Common myeloid progenitor, CD34-positive (primary cell): ENCODE data around the gene SLC45A2.
"Not testable (repeated sequence)": the region's sequence is repeated elsewhere in the genome, so short reads cannot be mapped to it uniquely, and the experiment has no call there.

Experiments used
- CTCF ChIA-PET: fragments of 350-600 bp; sonication (Branson Sonifier 250); formaldehyde crosslinking; loops from one replicate; lab custom pipeline; 2021; ENCODE audit warnings: antibody characterized with exemption; lab: Charles Lee
- POLR2A ChIA-PET: fragments of 350-600 bp; sonication (Branson Sonifier 250); formaldehyde crosslinking; loops from one replicate; lab custom pipeline; 2021; ENCODE audit warnings: antibody characterized with exemption; lab: Charles Lee
- DNase-seq, 3 donors: peaks; one replicate each; pipeline versions ENCODE4 v3.0.0 to v3.0.0-alpha.2; 2013
- H3K27ac ChIP-seq, 2 experiments: 1 replicate in 1 of 2; 2 replicates in 1 of 2; pipeline ENCODE4 v1.7.0; 2013; ENCODE audit warnings: inconsistent platforms in 2 of 2, low read length in 2 of 2, mild to moderate bottlenecking in 2 of 2, low read depth in 1 of 2, moderate library complexity in 1 of 2; ENCODE audit not compliant: severe bottlenecking in 2 of 2, insufficient read depth in 1 of 2, poor library complexity in 1 of 2
- H3K27me3 ChIP-seq, 5 experiments: replicated peaks in 2 of 5; 1 replicate in 3 of 5; 2 replicates in 2 of 5; pipeline versions ENCODE4 v1.6.1 to v1.7.0; 2013; ENCODE audit warnings: low read length in 4 of 5, mild to moderate bottlenecking in 2 of 5, moderate library complexity in 2 of 5, inconsistent platforms in 1 of 5; ENCODE audit not compliant: insufficient read depth in 5 of 5, control insufficient read depth in 4 of 5
- H3K36me3 ChIP-seq, 4 experiments: 1 replicate in 2 of 4; 2 replicates in 2 of 4; pipeline versions ENCODE4 v1.6.1 to v1.7.0; 2013; ENCODE audit warnings: low read length in 3 of 4, control low read depth in 1 of 4, mild to moderate bottlenecking in 1 of 4; ENCODE audit not compliant: control insufficient read depth in 4 of 4, insufficient read depth in 4 of 4
- H3K4me1 ChIP-seq, 4 experiments: 1 replicate in 3 of 4; 2 replicates in 1 of 4; pipeline versions ENCODE4 v1.6.1 to v1.7.1; 2013; ENCODE audit warnings: low read length in 3 of 4, mild to moderate bottlenecking in 3 of 4, control low read depth in 1 of 4, inconsistent platforms in 1 of 4, moderate library complexity in 1 of 4; ENCODE audit not compliant: control insufficient read depth in 4 of 4, insufficient read depth in 4 of 4; ENCODE audit errors: control extremely low read depth in 1 of 4
- H3K4me3 ChIP-seq, 7 experiments: 1 replicate in 4 of 7; 2 replicates in 3 of 7; pipeline versions ENCODE4 v1.5.1 to v1.7.0; 2013; ENCODE audit warnings: mild to moderate bottlenecking in 7 of 7, low read length in 6 of 7, moderate library complexity in 6 of 7, inconsistent platforms in 2 of 7, low read depth in 2 of 7, control low read depth in 1 of 7; ENCODE audit not compliant: insufficient read depth in 4 of 7, control insufficient read depth in 1 of 7; ENCODE audit errors: extremely low read depth in 1 of 7
- H3K9me3 ChIP-seq, 5 experiments: 1 replicate in 4 of 5; 2 replicates in 1 of 5; pipeline versions ENCODE4 v1.6.1 to v1.7.1; 2013; ENCODE audit warnings: low read length in 4 of 5, mild to moderate bottlenecking in 2 of 5, inconsistent platforms in 1 of 5, low read depth in 1 of 5, moderate library complexity in 1 of 5; ENCODE audit not compliant: control insufficient read depth in 4 of 5, insufficient read depth in 2 of 5; ENCODE audit errors: control extremely low read depth in 1 of 5
- WGBS: methylation state at CpG from one replicate; pipeline ENCODE4 v1.1.5; 2013; ENCODE audit not compliant: insufficient coverage; 5-methylcytosine and 5-hydroxymethylcytosine counted together

The SLC45A2 gene

DNA sequence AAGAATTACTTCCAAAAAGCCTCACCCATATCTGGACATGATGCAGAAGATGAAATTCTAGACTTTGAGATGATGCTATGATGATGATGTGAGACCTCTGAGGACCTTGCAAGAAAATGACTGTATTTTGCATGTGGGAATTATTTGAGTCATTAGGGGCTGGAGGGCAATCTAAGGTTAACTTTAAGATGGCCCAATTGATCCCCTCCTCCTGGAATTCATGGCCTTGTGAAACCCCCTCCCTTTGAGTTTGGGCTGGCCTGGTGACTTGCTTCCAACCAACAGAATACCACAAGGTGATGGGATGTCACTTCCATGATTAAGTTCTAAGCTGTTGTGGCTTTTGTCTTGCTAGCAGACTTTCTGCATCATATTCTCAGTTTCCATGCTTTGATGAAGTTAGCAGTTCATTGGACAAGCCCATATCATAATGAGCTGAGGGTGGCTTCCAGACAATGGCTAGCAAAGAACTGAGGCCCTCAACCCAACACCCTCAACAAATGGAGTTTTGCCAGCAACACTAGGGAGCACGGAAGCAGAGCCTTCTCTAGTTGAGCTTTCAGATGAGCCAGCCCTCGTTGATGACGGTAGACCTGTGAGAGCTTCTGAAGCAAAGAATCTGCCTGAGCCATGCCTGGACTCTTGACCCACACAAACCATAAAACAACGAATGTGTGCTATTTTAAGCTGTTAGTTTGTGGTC, 30.8 kb upstream of the SLC45A2 start:
- H3K27me3 ChIP-seq, result no peaks in the 10 kb centered on the region
- DNase-seq, result no peak
- ChIA-PET CTCF (interaction anchor here (1.2 kb wide), 1 partner anchor 46 kb away, joined by 3 read pairs; no protein-coding TSS in a partner anchor), POLR2A (no interaction called here)
- H3K4me1 ChIP-seq, result no peaks in the 10 kb centered on the region
- H3K4me3 ChIP-seq, result no peak overlapping the region
- H3K27ac ChIP-seq, result no peak overlapping the region
- H3K9me3 ChIP-seq, result no peaks in the 10 kb centered on the region
- peaks cover 7 to 25% (median 12%) of the 10 kb centered on the region in 4 experiments for H3K36me3 ChIP-seq
- 100% methylated on average over 1 of the region's 4 CpGs for WGBS

DNA sequence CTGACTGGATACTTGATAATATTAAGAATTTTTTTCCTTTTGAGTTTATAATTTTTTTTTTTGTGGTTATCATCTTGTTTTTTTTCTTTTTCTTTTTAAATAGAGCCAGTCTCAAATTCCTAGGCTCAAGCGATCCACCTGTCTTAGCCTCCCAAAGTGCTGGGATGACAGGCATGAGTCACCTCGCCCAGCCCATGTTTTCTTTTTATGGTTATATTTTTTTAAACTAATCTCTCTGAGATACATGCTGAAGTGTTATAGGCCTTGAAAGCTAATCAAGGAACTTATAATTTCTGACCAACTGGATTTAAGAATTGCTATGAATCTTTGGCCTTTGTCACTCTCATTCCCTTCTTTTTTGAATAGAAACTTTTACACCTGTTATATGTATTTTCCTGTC, 30.1 kb upstream of the SLC45A2 start:
- WGBS, result no CpG with 5 or more reads among the region's 2 CpGs
- H3K27ac ChIP-seq, result no peak overlapping the region
- peaks cover 5 to 18% (median 9%) of the 10 kb centered on the region in 4 experiments for H3K36me3 ChIP-seq
- H3K27me3 ChIP-seq, result no peaks in the 10 kb centered on the region
- no peak for DNase-seq
- no peak overlapping the region for H3K4me3 ChIP-seq
- CTCF ChIA-PET, result interaction anchor here (1.2 kb wide), 1 partner anchor 45 kb away, joined by 3 read pairs; no protein-coding TSS in a partner anchor
- H3K4me1 ChIP-seq, result peaks cover 0 to 6% (median 3%) of the 10 kb centered on the region in 4 experiments
- H3K9me3 ChIP-seq, result no peaks in the 10 kb centered on the region
- POLR2A ChIA-PET, result no interaction called here

DNA sequence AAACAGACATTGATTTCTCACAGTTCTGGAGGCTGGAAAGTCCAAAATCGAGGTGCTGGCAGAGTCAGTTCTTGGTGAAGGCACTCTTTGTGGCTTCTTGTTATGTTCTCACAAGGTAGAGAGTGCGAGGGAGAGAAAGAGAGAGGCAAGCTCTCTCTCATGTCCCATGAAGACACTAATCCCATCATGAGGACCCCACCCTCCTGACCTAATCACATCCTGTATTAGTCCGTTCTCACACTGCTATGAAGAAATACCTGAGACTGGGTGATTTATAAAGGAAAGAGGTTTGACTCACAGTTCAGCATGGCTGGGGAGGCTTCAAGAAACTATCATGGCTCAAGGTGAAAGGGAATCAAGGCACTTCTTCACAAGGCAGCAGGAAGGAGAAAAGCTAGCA, 29.1 kb upstream of the SLC45A2 start:
- peaks cover 9 to 17% (median 13%) of the 10 kb centered on the region in 4 experiments for H3K4me1 ChIP-seq
- ChIA-PET POLR2A (no interaction called here), CTCF (interaction anchor here (2.2 kb wide), 1 partner anchor 9 kb away, joined by 9 read pairs; no protein-coding TSS in a partner anchor)
- no peak overlapping the region for H3K4me3 ChIP-seq
- no peak for DNase-seq
- peaks cover 0 to 12% (median 7%) of the 10 kb centered on the region in 4 experiments for H3K36me3 ChIP-seq
- no peaks in the 10 kb centered on the region for H3K27me3 ChIP-seq
- no peaks in the 10 kb centered on the region for H3K9me3 ChIP-seq
- WGBS, result 100% methylated on average over 2 of the region's 3 CpGs
- H3K27ac ChIP-seq, result no peak overlapping the region

DNA sequence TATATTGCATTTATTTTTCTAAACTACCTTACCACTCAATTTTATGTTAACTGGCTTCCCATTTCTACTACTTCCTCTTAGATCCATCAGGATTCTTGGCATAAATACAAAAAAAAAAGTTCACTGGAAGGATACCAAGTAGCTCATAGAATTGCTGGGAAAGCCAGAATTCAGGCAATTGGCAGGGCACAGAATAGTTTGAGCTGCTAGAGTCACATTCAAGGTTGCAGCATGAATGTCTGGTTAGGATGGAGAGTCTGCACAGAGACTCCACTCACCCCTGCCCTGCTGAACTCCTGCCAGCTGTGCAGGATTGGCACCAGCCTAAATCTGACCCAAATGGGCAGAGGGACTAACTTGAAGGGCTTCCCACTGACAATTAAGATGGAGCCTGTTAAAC, 28.3 kb upstream of the SLC45A2 start:
- Histone ChIP-seq H3K27ac (no peak overlapping the region), H3K27me3 (no peaks in the 10 kb centered on the region), H3K9me3 (no peaks in the 10 kb centered on the region), H3K4me1 (peaks cover 9 to 20% (median 13%) of the 10 kb centered on the region in 4 experiments), H3K4me3 (no peak overlapping the region), H3K36me3 (peaks cover 0 to 12% (median 6%) of the 10 kb centered on the region in 4 experiments)
- DNase-seq, result no peak
- ChIA-PET POLR2A (interaction anchor here (0.6 kb wide), 2 partner anchors 35 to 56 kb away, joined by 3 read pairs; no protein-coding TSS in a partner anchor), CTCF (interaction anchor here (0.6 to 2.2 kb wide), 2 partner anchors 10 to 78 kb away, joined by 3 to 9 read pairs; no protein-coding TSS in a partner anchor)

DNA sequence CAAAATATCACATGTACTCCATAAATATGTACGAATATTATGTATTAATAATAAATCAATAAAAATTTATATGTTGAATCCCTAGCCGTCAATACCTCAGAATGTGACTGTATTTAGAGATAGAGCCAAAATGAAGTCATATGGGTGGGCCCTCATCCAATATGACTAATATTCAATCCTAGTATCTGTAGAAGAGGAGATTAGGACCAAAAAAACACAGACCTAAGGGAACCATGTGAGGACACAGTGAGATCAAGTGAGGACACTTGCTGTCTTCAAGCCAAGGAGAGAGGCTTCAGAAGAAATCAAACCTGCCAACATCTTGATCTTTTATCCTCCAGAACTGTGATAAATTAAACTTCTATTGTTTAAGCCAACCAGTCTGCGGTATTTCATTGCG, 27.0 kb upstream of the SLC45A2 start:
- Histone ChIP-seq H3K4me3 (no peak overlapping the region), H3K9me3 (no peaks in the 10 kb centered on the region), H3K4me1 (peaks cover 13 to 30% (median 20%) of the 10 kb centered on the region in 4 experiments), H3K36me3 (peaks cover 0 to 9% (median 5%) of the 10 kb centered on the region in 4 experiments), H3K27ac (no peak overlapping the region), H3K27me3 (no peaks in the 10 kb centered on the region)
- WGBS, result 100% methylated on average over 2 of the region's 4 CpGs
- POLR2A ChIA-PET, result interaction anchor here (0.6 kb wide), 1 partner anchor 54 kb away, joined by 6 read pairs; no protein-coding TSS in a partner anchor
- CTCF ChIA-PET, result interaction anchor here (0.7 to 2.2 kb wide), 4 partner anchors 11 to 559 kb away, joined by 3 to 9 read pairs (median 4); no protein-coding TSS in a partner anchor
- no peak for DNase-seq

DNA sequence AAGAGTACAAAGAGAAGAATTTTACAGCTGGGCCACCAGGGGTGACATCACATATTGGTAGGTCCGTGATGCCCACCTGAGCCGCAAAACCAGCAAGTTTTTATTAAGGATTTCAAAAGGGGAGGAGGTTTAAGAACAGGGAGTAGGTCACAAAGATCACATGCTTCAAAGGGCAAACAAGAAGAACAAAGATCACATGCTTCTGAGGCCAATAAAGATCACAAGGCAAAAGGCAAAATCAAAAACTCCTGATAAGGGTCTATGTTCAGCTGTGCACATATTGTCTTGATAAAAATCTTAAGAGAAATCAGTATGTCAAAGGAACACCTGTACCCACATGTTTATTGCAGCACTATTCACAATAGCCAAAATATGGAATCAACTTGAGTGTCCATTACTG, 25.7 kb upstream of the SLC45A2 start:
- H3K4me1 ChIP-seq, result peaks cover 13 to 30% (median 20%) of the 10 kb centered on the region in 4 experiments
- 100% methylated on average over 1 of the region's 2 CpGs for WGBS
- H3K9me3 ChIP-seq, DNase-seq, POLR2A ChIA-PET, H3K36me3 ChIP-seq, H3K27me3 ChIP-seq, CTCF ChIA-PET, H3K27ac ChIP-seq, H3K4me3 ChIP-seq: not testable (repeated sequence)

DNA sequence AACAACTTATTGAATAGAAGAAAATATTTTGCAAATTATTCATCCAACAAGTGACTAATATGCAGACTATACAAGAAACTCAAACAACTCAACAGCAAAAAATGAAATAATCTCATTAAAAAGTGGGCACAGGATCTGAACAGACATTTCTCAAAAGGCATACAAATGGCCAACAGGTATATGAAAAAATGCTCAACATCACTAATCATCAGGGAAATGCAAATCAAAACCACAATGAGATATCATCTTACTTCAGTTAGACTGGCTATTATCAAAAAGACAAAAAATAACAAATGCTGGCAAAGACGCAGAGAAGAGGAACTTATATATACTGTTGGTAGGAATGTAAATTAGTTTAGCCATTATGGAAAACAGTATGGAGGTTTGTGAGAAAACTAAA, 25.1 kb upstream of the SLC45A2 start:
- no peaks in the 10 kb centered on the region for H3K9me3 ChIP-seq
- no CpG with 5 or more reads among the region's 1 CpG for WGBS
- H3K4me1 ChIP-seq, result peaks cover 13 to 30% (median 20%) of the 10 kb centered on the region in 4 experiments
- peaks cover under 1 to 5% (median 3%) of the 10 kb centered on the region in 4 experiments for H3K36me3 ChIP-seq
- ChIA-PET CTCF (no interaction called here), POLR2A (no interaction called here)
- no peaks in the 10 kb centered on the region for H3K27me3 ChIP-seq
- peak overlapping the region in 1 of 2 experiments; percentile 91 for H3K27ac ChIP-seq
- H3K4me3 ChIP-seq, result no peak overlapping the region
- DNase-seq, result peak in 2 of 3 donors; percentile 3 to 23
